HEK293 (cell line): ENCODE results near the gene STARD3.

Experiments used
- CTCF ChIA-PET: fragments of 350-600 bp; formaldehyde crosslinking; extraction: SDS; loops from one replicate; lab custom pipeline; 2021; ENCODE audit warnings: antibody characterized with exemption; lab: Yijun Ruan, JAX
- POLR2A ChIA-PET: fragments of 300-600 bp; formaldehyde crosslinking; extraction: SDS; loops from one replicate; lab custom pipeline; 2020; ENCODE audit warnings: antibody characterized with exemption, inconsistent platforms; lab: Yijun Ruan, JAX
- H3K27ac ChIP-seq: fragments of 200-500 bp; sonication (Bioruptor generic); 2 replicates; pipeline ENCODE4 v1.5.1; 2014; ENCODE audit warnings: low read depth, low read length, control low read depth, inconsistent platforms; ENCODE audit errors: extremely low read depth
- H3K36me3 ChIP-seq, 2 experiments: fragments of 200-500 bp in 1 of 2; sonication (Bioruptor generic) in 1 of 2; 1 replicate in 1 of 2; 2 replicates in 1 of 2; pipeline ENCODE4 v1.5.1; 2014 to 2017; ENCODE audit warnings: inconsistent platforms in 2 of 2, low read length in 2 of 2; ENCODE audit not compliant: control insufficient read depth in 2 of 2, insufficient read depth in 1 of 2
- H3K4me1 ChIP-seq: fragments of 200-500 bp; sonication (Bioruptor generic); 2 replicates; pipeline ENCODE4 v1.5.1; 2014; ENCODE audit warnings: mild to moderate bottlenecking, low read length, inconsistent platforms; ENCODE audit not compliant: control insufficient read depth, insufficient read depth
- H3K4me3 ChIP-seq: 2 replicates; pipeline ENCODE4 v1.5.1; 2011; ENCODE audit warnings: low read depth, mild to moderate bottlenecking, control low read depth, low read length, moderate library complexity
- H3K9me3 ChIP-seq: fragments of 200-500 bp; sonication (Bioruptor generic); 2 replicates; pipeline ENCODE4 v1.5.1; 2014; ENCODE audit warnings: low read depth, low read length, inconsistent platforms; ENCODE audit not compliant: control insufficient read depth, insufficient read depth
- ELK4 ChIP-seq: IDR thresholded peaks from 2 replicates; pipeline ENCODE4 v1.6.1; 2011; ENCODE audit warnings: mild to moderate bottlenecking, low read depth, low read length, borderline replicate concordance
- KLF16 ChIP-seq: fragments of 450-650 bp; formaldehyde crosslinking; IDR thresholded peaks from 2 replicates; pipeline ENCODE4 v1.5.1; 2017; ENCODE audit warnings: missing biosample characterization, missing genetic modification characterization
- MYNN ChIP-seq: fragments of 450-650 bp; formaldehyde crosslinking; IDR thresholded peaks from 2 replicates; pipeline ENCODE4 v1.5.1; 2016; ENCODE audit warnings: missing biosample characterization, missing genetic modification characterization, borderline replicate concordance
- RBAK ChIP-seq: fragments of 450-650 bp; formaldehyde crosslinking; IDR thresholded peaks from 2 replicates; pipeline ENCODE4 v1.5.1; 2016; ENCODE audit warnings: missing biosample characterization, missing genetic modification characterization
- WT1 ChIP-seq: fragments of 450-650 bp; formaldehyde crosslinking; IDR thresholded peaks from 2 replicates; pipeline ENCODE4 v1.5.1; 2016; ENCODE audit warnings: missing biosample characterization, missing genetic modification characterization
- ZBTB1 ChIP-seq: fragments of 450-650 bp; formaldehyde crosslinking; IDR thresholded peaks from 2 replicates; pipeline ENCODE4 v1.5.1; 2016; ENCODE audit warnings: missing biosample characterization, missing genetic modification characterization
- ZBTB49 ChIP-seq: fragments of 450-650 bp; formaldehyde crosslinking; IDR thresholded peaks from 2 replicates; pipeline ENCODE4 v1.5.1; 2016; ENCODE audit warnings: missing biosample characterization, missing genetic modification characterization, low read depth
- ZFP41 ChIP-seq: fragments of 450-650 bp; formaldehyde crosslinking; IDR thresholded peaks from 2 replicates; pipeline ENCODE4 v1.5.1; 2016; ENCODE audit warnings: missing biosample characterization, missing genetic modification characterization, borderline replicate concordance
- ZNF146 ChIP-seq: fragments of 450-650 bp; formaldehyde crosslinking; IDR thresholded peaks from 2 replicates; pipeline ENCODE4 v1.5.1; 2016; ENCODE audit warnings: missing biosample characterization, missing genetic modification characterization
- ZNF19 ChIP-seq: fragments of 450-650 bp; formaldehyde crosslinking; IDR thresholded peaks from 2 replicates; pipeline ENCODE4; 2016; ENCODE audit warnings: missing biosample characterization, missing genetic modification characterization, low read depth
- ZNF2 ChIP-seq: fragments of 450-650 bp; formaldehyde crosslinking; IDR thresholded peaks from 2 replicates; pipeline ENCODE4 v1.5.1; 2016; ENCODE audit warnings: missing biosample characterization, missing genetic modification characterization
- ZNF202 ChIP-seq: fragments of 450-650 bp; formaldehyde crosslinking; IDR thresholded peaks from 2 replicates; pipeline ENCODE4 v1.5.1; 2016; ENCODE audit warnings: missing biosample characterization, missing genetic modification characterization, borderline replicate concordance
- ZNF544 ChIP-seq: fragments of 450-650 bp; formaldehyde crosslinking; IDR thresholded peaks from 2 replicates; pipeline ENCODE4 v1.5.0; 2017; ENCODE audit warnings: missing biosample characterization, missing genetic modification characterization
- ZNF585B ChIP-seq: fragments of 450-650 bp; formaldehyde crosslinking; IDR thresholded peaks from 2 replicates; pipeline ENCODE4 v1.5.1; 2016; ENCODE audit warnings: missing biosample characterization, missing genetic modification characterization
- ZNF629 ChIP-seq: fragments of 450-650 bp; formaldehyde crosslinking; IDR thresholded peaks from 2 replicates; pipeline ENCODE4 v1.5.1; 2017; ENCODE audit warnings: missing biosample characterization, missing genetic modification characterization
- ZNF658 ChIP-seq: fragments of 450-650 bp; formaldehyde crosslinking; IDR thresholded peaks from 2 replicates; pipeline ENCODE4; 2016; ENCODE audit warnings: missing biosample characterization, missing genetic modification characterization
- ZNF664 ChIP-seq: fragments of 450-650 bp; formaldehyde crosslinking; IDR thresholded peaks from 2 replicates; pipeline ENCODE4 v1.5.1; 2016; ENCODE audit warnings: missing biosample characterization, missing genetic modification characterization
- TF ChIP-seq, protein P1 (sequence below): fragments of 450-650 bp; formaldehyde crosslinking; IDR thresholded peaks from 2 replicates; pipeline ENCODE4 v1.5.1; 2016; ENCODE audit warnings: missing biosample characterization, missing genetic modification characterization, low read depth

The STARD3 gene

GRCh38 chr17:39711851-39712250, 74.9 kb downstream of the STARD3 start:
- Histone ChIP-seq H3K36me3 (peaks cover 12 to 88% of the 10 kb centered on the region in 2 experiments), H3K4me3 (no peak overlapping the region), H3K9me3 (no peaks in the 10 kb centered on the region), H3K4me1 (no peaks in the 10 kb centered on the region), H3K27ac (no peak overlapping the region)
- ChIA-PET POLR2A (no interaction called here), CTCF (no interaction called here)
- no peak for TF ChIP-seq ZNF585B
- TF ChIP-seq ZNF664, result no peak
- no peak for TF ChIP-seq ZNF544 (tag by site-specific recombination)
- no peak for TF ChIP-seq KLF16 (tag by site-specific recombination)
- TF ChIP-seq ZFP41 (tag by site-specific recombination), result no peak
- no peak for TF ChIP-seq WT1 (tag by site-specific recombination)
- TF ChIP-seq, protein P1, sequence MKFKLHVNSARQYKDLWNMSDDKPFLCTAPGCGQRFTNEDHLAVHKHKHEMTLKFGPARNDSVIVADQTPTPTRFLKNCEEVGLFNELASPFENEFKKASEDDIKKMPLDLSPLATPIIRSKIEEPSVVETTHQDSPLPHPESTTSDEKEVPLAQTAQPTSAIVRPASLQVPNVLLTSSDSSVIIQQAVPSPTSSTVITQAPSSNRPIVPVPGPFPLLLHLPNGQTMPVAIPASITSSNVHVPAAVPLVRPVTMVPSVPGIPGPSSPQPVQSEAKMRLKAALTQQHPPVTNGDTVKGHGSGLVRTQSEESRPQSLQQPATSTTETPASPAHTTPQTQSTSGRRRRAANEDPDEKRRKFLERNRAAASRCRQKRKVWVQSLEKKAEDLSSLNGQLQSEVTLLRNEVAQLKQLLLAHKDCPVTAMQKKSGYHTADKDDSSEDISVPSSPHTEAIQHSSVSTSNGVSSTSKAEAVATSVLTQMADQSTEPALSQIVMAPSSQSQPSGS (tag by site-specific recombination), result no peak
- TF ChIP-seq RBAK (tag by site-specific recombination), result no peak
- TF ChIP-seq ZBTB1, result no peak
- TF ChIP-seq ZNF146 (tag by site-specific recombination), result no peak
- no peak for TF ChIP-seq ZNF2 (tag by site-specific recombination)
- TF ChIP-seq ZNF629, result no peak
- no peak for TF ChIP-seq MYNN
- TF ChIP-seq ZNF658 (tag by site-specific recombination), result no peak
- TF ChIP-seq ZBTB49 (tag by site-specific recombination), result no peak
- no peak for TF ChIP-seq ZNF19 (tag by site-specific recombination)
- no peak for TF ChIP-seq ZNF202 (tag by site-specific recombination)
- no peak for TF ChIP-seq ELK4
